Body of pancreas (tissue), 4 donors: ENCODE data around the gene YIPF4.

Experiments
- CTCF ChIP-seq, 7 experiments: fragments of 450-650 bp in 4 of 7; fragments of 200-600 bp in 3 of 7; sonication (generic) in 3 of 7; IDR thresholded peaks; one replicate each; pipeline ENCODE4 v1.5.1; 2016 to 2019; ENCODE audit warnings: antibody characterized with exemption in 7 of 7
- POLR2A ChIP-seq, 3 donors: fragments of 450-650 bp; IDR thresholded peaks; one replicate each; pipeline ENCODE4 v1.6.1; 2016; ENCODE audit warnings: antibody characterized with exemption in 3 of 3, mild to moderate bottlenecking in 2 of 3

- TF ChIP-seq CTCF (IDR thresholded peaks at IDR 0.05) (no peak), POLR2A (IDR thresholded peaks at IDR 0.05) (no peak)
Measured at GRCh38 chr2:32355976-32356680, 78.4 kb downstream of the YIPF4 start.
